Endothelial cell of hepatic sinusoid (primary cell): ENCODE data around the gene TSPAN14.
"Not testable (repeated sequence)": the region's sequence is repeated elsewhere in the genome, so short reads cannot be mapped to it uniquely, and the experiment has no call there.

ENCODE experiments used
- in situ Hi-C: cut with HindIII; loops from 2 replicates; pipeline ENCODE4 v1.10.0; 2017; ENCODE audit warnings: low sequenced_read_pairs

Gene TSPAN14, protein sequence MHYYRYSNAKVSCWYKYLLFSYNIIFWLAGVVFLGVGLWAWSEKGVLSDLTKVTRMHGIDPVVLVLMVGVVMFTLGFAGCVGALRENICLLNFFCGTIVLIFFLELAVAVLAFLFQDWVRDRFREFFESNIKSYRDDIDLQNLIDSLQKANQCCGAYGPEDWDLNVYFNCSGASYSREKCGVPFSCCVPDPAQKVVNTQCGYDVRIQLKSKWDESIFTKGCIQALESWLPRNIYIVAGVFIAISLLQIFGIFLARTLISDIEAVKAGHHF

DNA sequence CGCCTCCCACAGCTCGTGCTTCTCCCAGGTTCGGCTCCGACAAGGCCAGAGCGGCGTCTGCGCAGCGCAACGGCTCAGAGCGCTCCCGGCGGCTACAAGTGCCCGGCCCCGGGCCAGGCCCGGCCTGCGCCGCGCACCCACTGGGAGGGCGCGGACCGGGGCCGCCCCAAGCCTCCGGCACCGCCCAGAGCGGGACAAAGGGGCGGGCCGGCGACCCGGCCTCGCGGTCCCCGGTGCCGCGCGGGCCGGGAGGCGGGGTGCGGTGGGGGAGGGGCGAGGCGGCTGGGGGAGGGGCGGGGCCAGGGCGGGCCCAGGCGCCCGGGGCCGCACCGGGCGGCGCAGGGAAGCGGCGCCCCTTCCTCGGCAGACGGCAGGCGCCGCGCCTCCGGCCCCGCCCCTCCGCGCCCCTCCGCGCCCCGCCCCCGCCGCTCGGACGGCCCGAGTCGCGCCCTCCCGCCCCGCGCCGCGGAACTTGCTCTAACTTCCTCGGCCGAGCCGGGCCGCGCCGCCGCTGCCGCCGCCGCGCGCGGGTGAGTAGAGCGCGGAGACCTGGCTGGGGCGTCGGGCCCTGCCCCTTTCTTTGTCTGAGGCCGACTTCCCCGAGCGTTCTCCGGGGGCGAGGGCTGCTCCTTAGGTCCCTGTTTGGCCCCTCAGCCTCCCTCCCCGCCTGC is at the start of gene TSPAN14:
Gene TSPAN14, plus strand, starts transcription at position 469 of the 671 bp plus-strand sequence. CDS start 34,924 bp downstream, outside the sequence.
- in situ Hi-C loops: no loop called here

DNA sequence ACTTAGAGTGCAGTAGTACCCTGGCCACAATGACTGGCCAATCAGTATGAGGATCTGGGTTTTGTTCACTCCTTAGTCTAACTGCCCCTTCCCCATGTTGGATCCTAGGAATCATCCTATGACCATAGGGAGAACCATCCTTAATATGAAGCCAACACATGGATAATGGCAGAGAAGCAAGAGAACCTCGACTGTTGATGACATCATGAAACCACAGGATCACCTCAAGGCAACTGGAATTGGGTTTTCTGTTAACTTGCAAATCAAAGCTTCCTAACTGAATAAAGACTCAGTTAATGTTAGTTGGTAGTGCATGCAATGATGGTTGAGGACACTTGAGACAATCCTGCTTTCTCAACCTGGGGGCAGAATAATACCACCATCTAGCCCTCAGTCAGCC is 49.1 kb upstream of the TSPAN14 start:
- in situ Hi-C loops: no loop called here

DNA sequence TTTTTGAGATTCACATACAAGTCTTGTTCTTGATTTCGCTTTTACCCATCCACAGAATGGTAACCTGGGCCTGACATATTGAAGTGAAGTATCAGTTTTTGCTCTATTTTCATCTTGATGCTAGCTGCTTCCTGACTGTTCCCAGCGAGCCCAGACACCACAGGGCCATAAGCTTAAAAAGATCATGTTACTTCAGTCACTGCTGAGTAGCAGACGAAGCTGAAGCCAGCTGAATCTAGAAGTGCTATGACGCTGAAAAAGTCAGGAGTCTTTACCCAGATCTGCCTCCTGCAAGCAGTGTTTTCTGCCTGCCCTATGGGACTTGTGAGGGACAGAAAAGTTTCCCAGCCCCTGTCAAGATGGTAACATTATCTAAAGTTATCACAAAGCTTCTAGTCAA is 48.5 kb upstream of the TSPAN14 start:
- in situ Hi-C loops: no loop called here

DNA sequence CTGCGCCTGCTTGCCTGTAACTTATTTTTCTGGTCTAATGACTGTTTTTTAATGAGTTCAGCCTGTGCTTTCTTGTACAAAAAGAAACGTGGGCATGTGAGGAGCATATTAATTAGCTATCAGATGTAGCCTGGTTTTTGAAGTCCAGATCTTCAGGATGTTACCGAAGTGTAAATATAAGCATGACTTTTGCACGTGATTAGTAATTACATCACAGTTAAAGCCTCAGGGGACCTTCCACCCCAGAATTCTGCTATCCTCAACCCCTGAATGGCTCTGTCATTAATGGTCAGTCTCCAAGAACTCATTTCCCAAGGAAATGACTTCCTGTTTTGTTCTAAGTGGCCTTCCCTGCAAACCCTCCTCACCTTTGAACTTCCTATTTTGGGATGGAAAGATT is 47.9 kb upstream of the TSPAN14 start:
- in situ Hi-C loops: no loop called here

DNA sequence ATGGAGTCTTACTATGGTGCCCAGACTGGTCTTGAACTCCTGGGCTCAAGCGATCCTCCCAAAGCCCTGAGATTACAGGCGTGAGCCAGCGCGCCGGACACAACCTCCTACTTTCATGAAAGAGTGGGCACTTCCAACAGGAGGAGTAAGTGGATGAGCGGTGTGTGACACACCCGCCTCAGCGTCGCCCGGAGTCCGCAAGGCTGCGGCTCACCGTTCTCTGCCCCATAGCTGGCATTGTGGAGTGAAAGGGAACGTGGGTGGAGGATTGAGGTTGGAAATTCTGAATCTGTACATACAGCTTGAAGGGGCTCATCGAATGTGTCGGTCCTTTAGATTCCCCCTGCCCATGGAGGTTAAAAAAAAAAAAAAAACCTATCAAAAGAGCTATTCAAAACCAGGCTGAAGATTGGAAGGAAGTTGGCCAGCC is 46.3 kb upstream of the TSPAN14 start:
- in situ Hi-C loops: no loop called here

DNA sequence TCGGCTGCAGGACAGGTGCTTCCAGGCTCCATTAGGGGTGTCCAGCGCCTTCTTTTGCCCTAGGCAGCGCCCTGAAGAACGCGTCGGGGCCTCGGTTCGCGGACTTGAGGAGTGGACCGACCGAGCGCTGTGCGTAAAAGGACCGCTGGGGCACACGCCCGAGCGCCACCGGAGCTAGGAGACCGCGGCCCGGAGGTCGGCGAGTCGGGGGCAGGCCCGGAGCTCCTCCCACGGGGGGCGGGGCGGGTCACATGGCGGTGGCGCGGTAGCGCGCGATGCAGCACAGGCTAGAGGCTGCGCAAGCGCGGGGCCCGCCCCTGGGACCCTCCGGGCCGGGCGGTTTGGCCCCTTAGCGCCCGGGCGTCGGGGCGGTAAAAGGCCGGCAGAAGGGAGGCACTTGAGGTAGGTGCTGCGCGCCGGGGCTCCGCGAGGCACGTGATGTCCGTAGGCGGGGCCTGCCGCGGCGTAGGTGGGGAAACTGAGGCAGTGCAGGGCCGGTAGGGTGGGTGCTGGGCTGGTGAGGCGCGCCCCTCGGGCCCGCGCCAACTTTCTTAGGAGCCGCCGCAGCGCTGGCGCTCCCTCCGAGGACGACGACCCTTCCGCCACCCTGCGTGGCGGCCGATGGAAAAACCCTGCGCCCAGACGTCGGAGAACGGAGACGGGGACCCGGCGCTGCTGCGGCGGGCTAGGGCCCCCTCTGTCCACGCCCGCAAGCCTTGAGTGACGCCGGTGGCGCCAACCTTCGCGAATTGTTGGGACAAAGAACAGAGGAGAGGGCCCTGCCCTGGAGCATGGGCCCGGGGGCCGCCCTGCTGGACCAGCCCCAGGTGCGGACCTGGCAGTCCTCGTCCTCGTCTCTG is 45.6 kb upstream of the TSPAN14 start, which contains the start of gene PRXL2A:
Gene PRXL2A, plus strand, starts transcription at position 310 of the 860 bp plus-strand sequence. CDS start 11,917 bp downstream, outside the sequence.
- in situ Hi-C loops: no loop called here

DNA sequence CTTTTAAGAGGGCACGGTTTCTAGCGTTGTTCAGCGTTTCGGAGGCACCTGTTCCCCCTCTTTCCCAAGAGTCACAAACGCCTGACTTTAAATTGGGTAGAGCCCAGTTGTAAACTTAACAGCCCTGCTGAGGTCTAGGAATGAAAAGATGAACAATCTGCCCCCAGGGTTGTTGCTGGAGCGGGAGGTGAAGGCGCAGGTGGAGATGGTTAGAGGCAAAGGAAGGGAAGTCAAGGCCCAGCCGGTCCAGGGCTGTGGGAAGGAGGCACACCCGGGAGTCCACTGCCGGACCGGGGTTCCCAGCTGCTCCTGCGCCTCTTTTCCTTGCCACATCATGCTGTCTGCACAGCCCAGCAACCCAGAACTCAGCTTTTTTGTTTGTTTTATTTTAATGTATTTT is 45.0 kb upstream of the TSPAN14 start:
- in situ Hi-C loops: no loop called here

DNA sequence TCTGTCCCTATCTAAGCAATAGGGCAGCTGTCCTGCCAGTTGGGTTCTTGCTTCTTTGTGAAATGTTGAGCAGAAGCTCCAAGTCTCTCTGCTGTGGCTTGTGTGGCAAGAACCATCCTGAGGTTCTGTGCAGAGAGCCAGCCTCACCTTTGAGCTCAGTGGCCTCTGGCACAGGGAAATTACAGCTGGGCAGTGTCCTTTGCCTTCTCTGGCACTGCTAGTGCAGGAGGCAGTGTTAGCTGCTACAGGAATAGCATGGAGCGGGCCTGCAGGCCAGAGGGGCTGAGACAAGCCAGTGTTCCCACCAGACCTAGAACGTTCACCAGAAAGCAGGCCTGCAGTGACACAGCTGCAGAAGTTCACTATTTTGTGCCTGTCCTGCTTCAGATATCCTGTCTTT is 44.0 kb upstream of the TSPAN14 start:
- in situ Hi-C loops: no loop called here

DNA sequence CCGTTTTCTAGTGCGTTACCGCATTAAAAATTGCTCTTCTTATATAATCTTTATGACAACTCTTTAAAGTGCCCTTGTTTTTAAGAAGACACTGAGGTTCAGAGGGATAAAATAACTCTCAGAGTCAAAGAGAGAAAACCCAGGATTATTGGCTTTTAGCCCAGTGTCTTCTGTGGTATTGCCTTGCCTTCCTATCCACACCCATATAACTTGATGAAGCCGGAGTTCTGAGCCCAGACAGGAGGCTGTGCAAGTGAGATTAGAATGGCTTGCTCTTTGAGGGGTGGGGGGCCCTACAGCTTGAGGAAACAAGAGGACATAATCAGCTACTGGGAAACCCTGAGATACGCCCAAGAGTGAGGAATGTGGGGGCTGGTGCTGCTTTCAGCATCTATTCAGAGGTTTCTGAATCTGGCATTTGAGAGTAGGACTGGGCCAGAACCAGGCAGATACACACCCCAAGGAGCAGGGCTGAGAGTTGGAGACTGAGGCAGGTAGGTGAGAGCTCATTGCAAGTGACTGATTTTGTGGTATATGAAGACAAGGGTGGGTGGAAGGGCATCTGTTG is 43.4 kb upstream of the TSPAN14 start:
- in situ Hi-C loops: no loop called here

DNA sequence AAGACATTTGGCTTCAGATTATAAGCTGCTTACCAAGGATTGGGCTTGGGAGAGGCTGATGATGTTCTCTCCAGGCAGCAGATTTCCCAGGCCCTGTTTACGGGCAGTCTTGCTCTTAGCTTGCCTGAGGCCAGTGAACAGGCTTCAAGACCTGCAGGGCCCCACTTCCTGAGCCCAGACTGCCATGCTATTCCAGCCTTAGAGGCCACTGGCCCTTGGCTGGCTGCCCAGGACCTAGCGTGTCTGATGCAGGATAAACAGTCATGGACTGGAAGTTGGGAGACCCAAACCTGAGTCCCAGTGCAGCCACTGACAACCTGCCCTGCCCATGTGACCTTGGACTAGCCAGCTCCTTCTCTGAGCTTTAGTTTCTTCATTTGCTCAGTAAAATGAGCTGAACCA is 42.8 kb upstream of the TSPAN14 start:
- in situ Hi-C loops: no loop called here

DNA sequence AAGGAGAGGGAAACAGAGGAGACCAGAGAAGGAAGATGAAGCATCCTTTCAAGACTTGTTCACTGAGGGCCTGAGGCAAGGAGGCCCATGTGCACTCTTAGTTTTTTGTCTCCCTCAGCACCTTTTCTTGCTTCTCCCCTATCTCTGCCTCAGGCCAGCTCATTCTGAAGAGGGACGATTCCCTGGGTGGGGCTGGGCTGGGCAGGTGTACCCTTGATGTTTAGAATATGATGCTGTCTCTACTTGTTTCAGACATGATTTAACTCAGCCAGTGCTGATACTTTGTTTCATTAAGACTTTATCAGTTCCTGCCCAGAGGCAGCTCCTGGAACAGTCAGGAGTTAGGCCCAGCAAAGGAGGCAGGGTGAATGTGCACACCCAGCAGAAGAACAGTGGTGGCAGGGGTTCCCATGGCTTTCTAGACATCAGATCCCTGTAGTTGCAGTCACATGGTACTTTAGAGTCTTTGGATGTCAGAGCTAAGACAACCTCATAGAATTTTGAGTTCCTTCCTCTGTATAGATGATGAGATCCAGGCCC is 42.4 kb upstream of the TSPAN14 start:
- in situ Hi-C loops: no loop called here

DNA sequence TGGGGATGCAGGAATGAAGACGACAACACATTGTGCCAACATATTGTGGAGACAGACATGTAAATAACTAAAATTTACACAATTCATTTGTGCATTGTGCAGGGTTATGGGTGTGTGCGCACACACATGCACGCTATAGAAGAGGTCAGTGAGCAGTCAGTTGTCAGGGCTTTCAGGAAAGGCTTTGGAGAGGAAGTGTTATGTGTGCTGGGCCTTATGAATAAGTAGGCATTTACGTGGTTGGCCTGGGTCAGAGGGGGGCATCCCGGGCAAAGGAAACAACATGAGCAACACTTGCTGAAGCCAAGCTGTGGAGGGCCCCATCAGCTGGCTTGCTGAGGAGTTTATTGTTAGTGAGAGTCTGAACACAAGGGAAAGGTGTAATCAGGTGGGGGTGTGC is 41.6 kb upstream of the TSPAN14 start:
- in situ Hi-C loops: no loop called here

DNA sequence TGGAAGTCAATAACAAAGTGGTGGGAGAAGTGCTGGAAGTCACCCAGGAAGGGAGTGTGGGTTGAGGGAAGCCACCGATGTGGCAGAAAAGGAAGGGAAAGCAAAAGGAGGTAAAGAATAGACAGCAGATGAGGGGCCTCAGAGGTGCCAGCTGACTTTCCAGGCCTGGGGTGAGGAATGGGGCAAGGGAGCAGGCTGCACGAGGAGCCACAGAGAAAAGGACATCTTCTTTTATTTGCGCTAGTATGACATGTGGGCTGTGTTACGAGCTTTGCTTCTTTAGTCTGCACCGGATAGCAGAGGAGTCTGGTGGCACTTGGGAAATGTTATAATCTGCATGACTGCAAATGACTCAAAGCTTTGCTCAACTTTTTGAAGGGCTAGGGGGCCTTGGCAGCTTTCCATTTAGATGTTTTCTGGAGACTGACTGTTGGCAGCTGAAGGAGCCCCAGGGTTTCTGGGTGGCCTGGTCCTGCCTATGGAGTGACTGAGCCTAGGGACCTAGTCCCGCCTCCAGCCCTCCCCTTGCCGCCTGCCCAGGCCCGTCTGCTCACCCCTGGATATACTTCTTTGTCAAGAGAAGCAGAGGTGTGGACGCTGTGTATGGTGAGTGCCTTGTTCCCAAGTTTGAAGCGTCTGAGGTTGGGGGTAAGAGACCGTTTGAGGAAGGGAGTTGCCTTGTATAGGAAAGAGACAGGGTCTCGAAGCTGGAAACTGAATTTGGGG is 40.7 kb upstream of the TSPAN14 start:
- in situ Hi-C loops: no loop called here

DNA sequence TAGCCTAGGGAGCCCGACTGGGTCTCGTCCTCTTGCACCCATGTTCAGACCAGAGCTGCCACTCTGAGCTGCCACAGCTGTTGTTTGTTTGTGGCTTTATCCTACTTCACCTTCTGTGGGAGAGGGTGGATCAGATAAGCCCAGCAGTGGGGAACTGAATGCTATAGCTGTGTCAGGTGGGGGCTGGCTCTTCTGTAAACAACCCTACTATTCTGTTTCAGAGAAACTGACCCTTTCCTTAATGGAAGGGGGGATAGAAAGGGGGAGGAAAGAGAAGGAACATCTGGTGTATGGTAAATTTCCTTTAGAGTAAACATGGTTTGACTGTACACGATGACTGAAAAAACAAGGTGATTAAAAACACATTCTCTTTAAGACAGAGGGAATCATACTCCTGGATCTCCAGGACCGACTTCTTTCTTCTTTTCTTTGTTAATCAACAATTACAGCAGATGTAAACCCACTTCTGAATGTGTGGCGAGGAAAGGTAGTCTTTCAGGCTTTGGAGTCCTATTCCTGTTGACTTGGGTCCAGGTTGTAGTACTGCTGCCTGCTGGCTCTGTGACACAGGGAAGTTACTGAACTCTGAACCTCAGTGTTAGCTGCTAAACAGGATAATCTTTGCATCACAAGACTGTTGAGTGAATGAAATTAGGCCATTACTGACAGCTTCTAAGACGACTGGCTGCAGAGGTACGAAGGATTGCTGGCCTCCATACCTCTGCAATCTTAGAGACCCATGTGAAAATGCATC is 39.8 kb upstream of the TSPAN14 start:
- in situ Hi-C loops: no loop called here

DNA sequence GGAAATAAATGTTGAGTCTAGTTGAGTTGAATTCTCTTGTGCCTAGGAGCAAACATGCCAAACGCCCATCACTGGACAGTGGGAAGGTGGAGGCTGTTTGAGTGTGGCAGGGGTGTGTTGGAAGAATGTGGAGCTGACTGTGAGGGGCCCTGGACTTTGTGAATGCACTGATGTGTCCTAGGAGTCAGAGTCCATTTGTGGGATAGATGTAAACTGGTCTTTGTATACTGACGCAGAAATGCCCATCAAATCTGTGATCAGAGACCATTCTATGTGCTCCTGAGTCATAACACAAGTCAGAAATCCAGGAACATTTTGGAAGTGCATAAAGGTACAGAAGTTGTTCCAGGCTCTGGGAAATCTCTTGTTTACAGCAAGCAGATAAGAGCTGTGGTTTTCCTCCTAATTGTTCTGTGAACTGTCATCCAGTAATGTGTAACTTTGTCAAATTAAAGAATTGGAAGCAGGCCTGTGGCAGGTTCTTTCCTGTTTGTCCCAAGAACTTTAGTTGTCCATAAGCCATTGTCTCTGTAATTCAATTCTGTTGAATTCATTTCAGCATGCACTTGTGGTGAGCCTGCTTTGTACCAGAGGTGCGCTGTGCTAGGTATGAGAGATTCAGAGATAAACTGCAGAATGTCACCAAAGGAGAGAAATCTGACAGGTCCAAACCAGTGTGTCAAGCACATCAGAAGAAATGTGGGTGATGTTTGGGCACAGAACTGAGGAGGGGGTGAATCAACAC is 38.2 kb upstream of the TSPAN14 start:
- in situ Hi-C loops: no loop called here

DNA sequence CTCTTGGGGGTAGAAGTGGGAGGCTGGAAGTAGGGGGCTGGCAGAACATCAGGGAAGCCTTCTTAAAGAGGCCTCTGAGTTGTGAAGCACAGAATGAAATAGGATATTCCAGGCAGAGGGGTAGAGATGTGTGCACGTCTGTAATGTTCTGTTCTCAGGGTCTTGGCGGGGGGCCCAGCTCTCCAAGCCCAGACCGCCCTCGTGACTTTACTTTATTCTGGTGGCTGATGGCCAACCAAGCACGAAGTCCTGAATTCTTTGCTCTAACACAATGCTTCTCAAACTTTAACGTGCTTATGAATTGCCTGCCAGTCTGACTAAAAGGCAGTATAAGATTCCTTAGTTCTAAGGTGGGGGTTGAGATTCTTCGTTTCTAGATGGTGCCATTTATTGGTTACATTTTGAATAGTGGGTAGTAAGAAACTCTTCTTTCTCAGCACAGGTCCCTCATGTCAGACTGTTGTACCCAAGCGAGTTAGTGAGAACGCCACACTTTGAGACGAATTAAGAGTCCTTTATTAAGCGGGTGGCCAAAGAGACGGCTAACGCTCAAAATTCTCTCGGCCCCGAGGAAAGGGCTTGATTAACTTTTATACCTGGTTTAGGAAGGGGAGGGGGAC is 37.5 kb upstream of the TSPAN14 start:
- in situ Hi-C loops: no loop called here

DNA sequence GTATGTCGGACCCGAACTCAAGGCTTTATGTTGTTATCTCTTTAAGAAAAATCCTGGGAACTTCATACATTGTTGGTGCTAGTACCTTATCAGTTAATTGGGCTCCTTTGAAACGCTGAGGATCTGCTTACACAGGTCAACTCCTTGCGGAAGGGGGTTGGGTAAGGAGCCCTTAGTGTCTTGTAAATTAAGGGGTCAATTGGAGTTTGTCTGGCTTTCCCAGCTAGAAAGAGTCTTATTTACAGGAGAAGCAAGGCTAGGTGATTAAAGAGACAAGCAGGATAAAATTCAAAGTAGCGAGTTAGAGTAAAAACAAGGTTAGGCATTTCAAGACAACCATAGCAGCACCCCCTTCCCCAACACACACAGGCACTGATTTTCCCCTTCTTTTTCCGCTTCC is 36.9 kb upstream of the TSPAN14 start:
- in situ Hi-C loops: not testable (repeated sequence)

DNA sequence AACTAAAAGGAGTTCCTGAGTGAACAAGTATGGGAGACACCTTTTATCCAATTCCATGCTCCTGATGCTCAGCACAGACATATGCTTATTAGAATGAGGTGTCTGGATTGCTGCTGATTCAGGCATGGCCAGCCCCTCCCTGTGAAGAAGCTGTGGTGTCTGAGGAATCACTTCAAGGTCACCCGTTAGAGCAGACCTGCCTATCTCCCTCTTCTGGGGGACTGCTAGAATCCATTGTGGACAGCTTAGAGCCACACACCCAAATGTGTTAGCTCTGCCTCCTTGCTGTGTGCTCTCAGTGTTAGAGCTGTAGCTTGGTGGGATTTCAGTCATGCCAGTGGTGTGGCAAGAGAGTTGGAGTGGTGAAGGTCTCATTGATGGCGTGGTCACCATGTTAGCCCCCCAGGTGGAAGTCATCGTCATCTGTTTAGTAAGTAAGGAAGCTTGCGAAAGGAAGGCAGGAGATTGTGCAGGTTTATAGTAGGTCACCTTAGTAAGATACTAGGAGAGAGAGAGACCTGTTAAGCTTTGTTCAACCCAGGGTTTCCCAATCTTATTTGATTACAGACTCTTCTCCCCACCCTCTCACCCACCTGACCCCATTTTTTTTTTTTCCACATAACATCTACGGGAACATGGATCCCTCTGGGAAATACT is 32.9 kb upstream of the TSPAN14 start:
- in situ Hi-C loops: no loop called here
